ENCODE results near the gene ORAI1.
"Not testable (repeated sequence)": the region's sequence is repeated elsewhere in the genome, so short reads cannot be mapped to it uniquely, and the experiment has no call there.

The ORAI1 gene

GRCh38 chr12:121651320-121651719 lies 25.0 kb downstream of the ORAI1 start:
- FAIRE-seq (no peak), DNase-seq (ENCODE audit: insufficient read length, low spot score) (no peak)
- no peak for TF ChIP-seq CTCF (IDR thresholded peaks at IDR 0.05; ENCODE audit: insufficient read depth, missing control alignments)

GRCh38 chr12:121652767-121653497 lies 26.6 kb downstream of the ORAI1 start:
- TF ChIP-seq CTCF (IDR thresholded peaks at IDR 0.05; ENCODE audit: insufficient read depth, missing control alignments), result no peak
- FAIRE-seq (no peak), DNase-seq (ENCODE audit: insufficient read length, low spot score) (no peak)

- no peak for TF ChIP-seq CTCF (IDR thresholded peaks at IDR 0.05; ENCODE audit: insufficient read depth, missing control alignments)
- no peak for FAIRE-seq
- no peak for DNase-seq (ENCODE audit: insufficient read length, low spot score)
Measured at GRCh38 chr12:121653999-121654398, 27.7 kb downstream of the ORAI1 start.

GRCh38 chr12:121656122-121656521 lies 29.8 kb downstream of the ORAI1 start:
- DNase-seq (ENCODE audit: insufficient read length, low spot score), result no peak
- FAIRE-seq, result no peak
- no peak for TF ChIP-seq CTCF (IDR thresholded peaks at IDR 0.05; ENCODE audit: insufficient read depth, missing control alignments)

GRCh38 chr12:121657305-121658008 lies 31.1 kb downstream of the ORAI1 start:
- DNase-seq (ENCODE audit: insufficient read length, low spot score) (no peak), FAIRE-seq (no peak)
- no peak for TF ChIP-seq CTCF (IDR thresholded peaks at IDR 0.05; ENCODE audit: insufficient read depth, missing control alignments)

- DNase-seq (ENCODE audit: insufficient read length, low spot score); FAIRE-seq: not testable (repeated sequence)
Measured at GRCh38 chr12:121661353-121662105, 35.2 kb downstream of the ORAI1 start.

- no peak for DNase-seq (ENCODE audit: insufficient read length, low spot score)
- FAIRE-seq, result no peak
- TF ChIP-seq CTCF (IDR thresholded peaks at IDR 0.05; ENCODE audit: insufficient read depth, missing control alignments), result no peak
Measured at GRCh38 chr12:121663610-121663929, 37.2 kb downstream of the ORAI1 start.

GRCh38 chr12:121666829-121667228 lies 40.5 kb downstream of the ORAI1 start:
- DNase-seq (ENCODE audit: insufficient read length, low spot score); FAIRE-seq: not testable (repeated sequence)
